KG1 (cell line): ENCODE data around the gene VWC2L.
A peak's percentile ranks its signal among the peaks of the same experiment; 100 is the strongest.

Source experiments
- DNase-seq: peaks from one replicate; lab custom pipeline; 2025; lab: John Stamatoyannopoulos, UW

VWC2L gene

DNA sequence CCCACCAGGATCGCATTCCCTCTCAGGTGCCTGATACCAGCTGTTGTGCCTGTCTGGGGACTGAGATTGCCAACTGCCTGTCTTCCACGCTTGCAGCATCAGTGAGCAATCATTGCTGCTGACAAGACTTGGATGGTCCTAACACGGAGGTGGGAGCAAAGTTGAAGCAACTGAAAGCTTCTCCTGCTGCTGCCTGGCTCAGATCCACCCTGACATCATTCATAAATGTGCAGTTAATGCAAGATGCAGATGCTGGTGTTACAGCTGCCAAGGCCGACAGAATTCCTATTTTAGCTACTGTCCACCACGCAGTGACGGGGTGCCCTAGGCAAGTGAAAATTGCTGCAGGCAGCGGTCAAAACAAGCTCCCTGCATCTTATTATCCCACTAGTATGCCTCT, 131.4 kb downstream of the VWC2L start:
- DNase-seq: no peak

DNA sequence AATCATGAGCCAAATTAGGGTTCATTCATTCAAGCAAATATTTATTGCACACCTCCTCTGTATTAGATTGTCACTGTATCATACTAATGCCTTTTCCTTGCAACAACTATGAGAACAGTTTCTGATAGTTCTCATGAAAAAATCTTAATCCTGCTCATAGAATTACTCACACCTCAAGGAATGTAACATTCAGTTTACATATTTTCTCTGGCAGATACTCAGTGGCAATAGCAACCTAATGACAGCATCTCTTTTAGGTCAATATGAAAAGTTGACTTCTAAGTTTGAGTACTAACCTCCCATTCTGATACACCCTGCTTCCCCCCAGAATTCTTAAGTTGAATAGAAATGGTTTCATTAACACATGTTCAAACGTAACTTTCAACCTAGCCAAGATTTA, 132.0 kb downstream of the VWC2L start:
- no peak for DNase-seq

DNA sequence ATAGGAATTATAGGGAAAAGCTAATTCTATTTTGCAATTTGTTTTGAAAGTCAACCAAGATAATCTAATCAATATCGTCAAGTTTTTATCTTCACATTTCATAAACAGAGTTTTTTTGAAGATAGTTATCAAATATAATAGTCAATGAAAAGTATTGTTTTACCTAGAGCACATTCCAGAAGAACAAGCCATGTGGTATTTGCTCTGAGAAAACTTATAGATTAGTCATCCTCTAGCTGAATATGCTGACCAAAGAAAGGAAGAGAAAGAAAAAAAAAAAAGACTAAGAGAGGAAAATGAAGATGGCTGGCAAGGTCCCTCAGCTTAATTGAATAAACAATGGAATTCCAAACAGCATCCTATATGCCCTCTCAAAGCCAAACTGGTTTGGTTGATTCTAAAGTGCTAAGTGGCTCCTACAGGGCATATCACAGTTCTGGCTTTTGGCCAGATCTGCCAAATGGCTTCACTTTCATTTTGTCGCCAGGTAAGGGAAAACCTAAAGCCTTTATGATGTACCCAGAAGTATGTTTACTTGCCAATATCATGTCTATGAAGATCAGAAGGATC, 132.6 kb downstream of the VWC2L start:
- DNase-seq: no peak

DNA sequence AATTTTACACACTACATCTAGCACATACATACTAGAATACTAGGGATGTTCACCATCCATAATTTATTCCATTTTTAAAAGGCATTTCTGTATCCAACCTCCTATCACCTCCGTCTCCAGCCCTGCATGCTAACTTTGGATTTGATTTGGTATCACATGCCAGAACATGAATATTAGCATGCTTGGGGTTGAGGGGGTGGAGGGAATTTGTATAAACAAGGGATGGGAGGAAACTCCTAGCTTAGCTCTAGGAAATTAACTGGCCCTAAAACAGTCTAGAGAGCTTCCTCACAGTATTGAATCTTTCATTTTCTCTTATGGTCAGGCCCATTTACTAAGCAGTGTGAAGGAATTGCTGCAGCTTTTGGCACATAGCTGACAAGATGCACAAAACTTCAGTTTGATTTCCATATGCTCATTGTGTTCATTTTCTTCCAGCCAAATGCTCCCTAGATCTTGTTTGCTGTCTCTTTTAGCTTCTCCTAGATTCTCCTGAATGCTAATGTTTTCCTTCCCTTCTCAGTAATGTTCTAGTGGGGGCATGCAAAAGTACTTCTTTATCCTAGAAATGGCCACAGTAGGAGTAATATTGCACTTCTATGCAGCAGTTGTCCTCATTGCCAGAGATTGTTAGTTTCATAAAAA, 135.2 kb downstream of the VWC2L start:
- DNase-seq: no peak

DNA sequence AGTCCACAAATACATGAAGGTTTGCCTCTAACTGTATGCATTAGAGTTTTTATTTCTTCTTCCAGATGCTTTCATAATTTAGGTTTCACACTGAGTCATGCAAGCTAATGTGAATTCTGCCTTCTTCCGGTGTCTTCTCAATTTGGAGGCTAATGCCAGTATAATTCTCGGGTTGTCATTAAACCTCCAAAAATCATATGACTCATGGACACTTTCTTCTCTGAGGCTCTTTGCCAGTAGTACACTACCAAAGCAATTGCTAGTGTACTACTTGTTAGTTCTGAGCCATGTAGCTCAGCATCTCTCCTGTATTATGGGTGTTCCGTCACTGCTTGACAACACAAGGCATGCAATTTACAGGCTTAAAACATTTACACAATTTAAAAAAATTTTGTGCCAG, 137.1 kb downstream of the VWC2L start:
- DNase-seq: no peak

DNA sequence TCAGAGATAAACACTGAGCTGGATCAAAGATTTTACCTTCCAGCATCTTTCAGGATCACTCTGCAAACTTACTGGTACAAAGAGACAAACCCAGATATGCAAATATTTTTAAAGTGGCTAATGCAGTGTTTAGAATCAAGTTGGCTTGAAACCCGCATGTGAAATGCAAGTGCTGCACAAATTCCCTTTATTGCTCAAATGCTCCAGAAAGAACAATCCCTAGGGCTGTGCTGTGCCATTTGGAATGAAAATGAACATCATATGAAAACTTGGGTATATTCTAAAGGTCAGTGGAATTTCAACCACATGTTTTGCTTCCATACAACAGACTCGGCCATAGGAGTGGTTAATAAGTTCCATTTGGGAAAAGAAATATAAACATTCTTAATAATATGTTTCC, 139.1 kb downstream of the VWC2L start:
- no peak for DNase-seq

DNA sequence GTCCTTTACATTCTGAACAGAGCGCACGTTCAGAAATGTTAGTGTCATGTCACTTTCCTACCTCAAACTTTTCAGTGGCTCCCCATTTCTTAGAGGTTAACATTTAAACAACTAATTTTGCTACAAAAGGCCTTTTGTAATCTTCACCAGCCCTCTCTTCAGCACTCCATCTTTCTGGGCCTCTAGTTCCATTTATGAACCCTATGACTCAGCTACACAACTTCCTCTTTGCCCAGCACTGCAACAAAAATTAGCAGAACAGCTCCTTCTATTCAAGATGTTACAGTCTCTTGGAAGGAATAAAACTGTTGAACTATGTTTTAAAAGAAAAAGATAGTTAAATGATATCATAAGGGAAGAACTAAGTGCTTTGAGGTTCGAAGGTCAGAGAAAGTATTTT, 139.9 kb downstream of the VWC2L start:
- peak; percentile 12 for DNase-seq

DNA sequence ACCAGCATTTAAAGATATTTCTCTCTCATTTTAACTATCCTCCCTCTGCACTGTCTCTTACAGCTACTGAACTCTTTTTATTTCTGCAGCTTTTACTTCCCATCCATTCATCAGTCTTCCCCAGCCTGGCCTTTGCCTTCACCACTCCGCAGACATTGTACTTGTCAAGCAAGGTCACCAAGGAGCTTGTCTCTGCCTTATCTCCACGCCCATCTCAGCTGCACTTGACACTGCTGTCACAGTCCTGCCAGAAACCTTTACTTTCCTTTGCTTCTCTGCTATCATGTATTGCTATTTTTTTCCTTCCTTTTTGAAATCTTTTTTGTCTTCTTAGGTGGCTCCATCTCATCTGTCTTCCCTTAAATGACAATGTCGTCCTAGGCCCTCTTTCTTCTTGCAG, 147.0 kb downstream of the VWC2L start:
- DNase-seq: no peak

DNA sequence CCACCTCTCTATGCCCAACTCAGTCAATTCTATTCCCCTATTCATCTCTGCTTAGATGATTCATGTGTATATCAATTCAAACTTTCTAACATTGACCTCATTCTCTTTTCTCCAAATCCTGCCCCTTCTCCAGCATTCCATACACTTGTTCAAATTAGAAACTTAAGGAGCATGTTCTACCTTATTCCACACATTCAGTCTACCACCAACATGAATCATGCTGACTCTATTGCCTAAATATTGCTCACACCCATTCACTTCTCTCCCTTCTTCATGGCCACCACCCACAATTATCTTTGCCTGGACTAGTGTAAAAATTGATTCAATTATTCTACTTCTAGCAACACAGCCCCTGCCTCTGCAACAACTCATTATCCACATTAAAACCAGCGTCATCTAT, 147.5 kb downstream of the VWC2L start:
- DNase-seq: no peak

DNA sequence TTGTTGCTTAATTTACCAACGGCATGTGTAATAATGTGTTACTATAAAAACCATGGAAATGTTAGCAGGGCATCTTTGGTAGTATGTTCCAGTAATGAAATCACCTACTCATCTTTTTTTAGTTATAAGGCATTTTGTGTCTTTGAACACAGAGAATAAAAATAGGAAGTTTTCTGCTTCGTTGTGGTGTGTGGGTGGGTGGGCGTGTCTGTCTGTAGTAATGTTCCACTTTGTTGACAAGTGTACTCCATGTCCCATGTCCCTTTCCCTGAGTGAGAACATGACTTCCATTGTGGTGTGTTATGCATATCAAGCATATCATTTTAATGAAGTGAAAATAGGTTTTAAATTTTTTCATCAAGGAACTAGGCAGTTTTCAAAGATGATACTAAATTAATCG, 149.3 kb downstream of the VWC2L start:
- no peak for DNase-seq

DNA sequence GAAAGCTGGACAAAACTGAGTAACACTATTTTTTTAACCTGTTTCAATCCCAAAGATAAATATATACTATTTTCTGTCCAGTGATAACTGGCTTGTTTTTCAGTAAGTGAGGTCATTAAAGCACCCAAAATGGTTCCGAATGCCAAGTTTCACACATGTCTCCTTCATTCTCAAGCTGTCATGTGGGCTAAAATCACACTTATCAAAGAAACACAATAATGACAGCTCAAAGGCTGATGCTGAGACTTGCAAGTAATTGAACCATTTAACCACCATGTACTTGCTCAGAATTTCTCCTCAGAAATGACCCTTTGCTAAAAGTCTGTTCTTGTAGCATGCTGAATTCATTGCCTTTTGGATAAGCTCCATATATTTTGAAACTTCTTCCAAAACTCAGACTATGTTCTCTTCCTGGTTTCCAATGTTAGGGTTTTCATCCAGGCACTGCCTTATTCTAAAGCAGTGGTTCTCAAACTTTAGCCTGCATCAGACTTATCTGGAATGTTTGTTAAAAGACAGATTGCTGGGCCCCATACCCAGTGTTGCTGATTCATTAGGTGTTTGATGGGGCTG, 149.8 kb downstream of the VWC2L start:
- no peak for DNase-seq

DNA sequence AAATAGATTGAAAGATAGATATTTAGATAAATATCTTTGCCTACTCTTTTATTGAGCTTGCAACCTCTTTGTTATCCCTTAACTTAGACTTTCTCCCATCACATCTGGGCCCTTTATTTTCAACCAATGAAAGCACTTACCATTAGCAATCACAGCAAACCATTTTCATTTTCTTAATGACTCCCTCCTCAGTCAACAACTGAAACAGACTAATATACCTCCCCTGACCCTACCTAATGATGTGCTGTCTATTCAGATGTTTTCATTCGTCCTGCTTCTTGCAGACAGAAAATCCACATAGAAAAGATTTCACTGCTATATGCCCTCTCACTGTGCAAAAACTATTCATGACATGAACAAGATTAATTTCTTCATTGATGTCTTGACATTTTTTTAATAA, 154.4 kb downstream of the VWC2L start:
- DNase-seq: no peak

DNA sequence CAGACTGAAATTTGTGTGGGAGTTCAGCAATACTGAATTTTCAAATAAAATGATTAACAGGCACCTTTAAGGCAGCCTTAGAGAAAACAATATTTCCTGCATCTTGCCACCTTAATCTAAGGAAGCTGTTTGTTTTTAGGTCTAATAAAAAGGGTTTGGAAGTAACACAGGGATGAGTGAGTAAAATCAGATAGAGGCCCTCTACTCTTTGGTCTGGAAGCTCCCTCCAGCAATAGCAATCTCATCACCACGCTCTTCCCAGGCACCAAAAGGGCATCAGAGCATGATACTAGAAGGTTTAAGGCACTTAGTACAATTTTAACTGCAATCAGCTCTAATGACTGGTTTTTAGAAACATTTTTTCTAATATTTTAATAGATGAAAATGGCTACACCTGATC, 155.6 kb downstream of the VWC2L start:
- no peak for DNase-seq

DNA sequence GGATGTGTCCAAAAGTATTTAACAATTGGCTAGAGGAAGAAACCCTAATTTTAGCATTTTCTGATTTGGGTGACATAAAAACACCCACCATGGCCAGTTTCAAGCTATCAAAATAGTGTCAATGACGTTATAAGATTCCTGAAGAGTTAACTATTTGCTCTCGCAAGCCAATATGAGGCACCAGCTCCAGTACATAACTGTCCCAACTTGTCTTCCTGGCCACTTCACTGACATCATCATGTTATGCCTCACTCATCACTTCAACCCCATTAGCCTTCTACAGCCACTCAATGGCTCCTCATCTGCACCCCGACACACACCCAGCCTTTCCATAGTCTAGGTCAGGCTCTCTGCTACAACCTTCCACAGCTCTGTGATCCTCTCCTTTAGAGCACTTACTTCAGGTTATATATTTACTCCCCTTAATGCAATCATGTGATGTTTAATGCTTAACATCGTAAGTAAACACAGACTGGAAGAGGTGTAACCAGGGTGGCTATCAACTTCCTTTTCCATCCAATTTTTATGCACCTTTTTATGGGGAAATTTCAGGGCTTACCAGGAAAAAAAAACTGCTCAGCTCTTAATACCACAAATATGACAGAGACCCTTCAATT, 158.7 kb downstream of the VWC2L start:
- DNase-seq: no peak

DNA sequence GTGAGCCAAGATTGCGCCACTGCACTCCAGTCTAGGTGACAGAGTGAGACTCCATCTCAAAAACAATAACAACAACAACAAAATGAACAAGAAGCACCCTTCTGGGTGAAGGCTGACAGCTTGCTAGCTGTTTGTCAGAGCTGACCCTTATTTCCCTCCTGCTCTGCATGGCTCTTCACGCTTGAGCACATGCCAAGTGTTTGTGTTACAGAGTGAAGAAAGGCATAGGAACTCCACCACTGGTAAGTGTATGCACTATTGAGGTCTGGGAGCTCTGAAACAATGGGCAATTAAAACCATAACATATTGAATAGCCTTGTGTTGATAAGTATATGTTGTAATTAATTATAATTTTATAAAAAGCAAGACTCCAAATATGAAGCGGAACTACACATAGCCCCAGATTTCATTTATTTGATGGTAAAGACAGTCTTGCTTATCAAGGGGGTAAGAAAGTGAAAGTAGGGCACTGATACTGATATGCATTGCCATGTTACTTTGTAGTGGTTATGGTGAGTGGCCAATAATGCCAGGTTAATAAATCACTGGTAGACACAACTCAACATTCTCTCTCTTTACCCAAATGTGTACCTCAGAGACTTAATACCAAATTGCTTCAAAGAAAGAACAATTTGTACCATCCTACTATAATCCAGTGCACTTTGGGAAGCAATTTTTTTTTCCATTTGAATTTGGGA, 163.4 kb downstream of the VWC2L start:
- DNase-seq: no peak

DNA sequence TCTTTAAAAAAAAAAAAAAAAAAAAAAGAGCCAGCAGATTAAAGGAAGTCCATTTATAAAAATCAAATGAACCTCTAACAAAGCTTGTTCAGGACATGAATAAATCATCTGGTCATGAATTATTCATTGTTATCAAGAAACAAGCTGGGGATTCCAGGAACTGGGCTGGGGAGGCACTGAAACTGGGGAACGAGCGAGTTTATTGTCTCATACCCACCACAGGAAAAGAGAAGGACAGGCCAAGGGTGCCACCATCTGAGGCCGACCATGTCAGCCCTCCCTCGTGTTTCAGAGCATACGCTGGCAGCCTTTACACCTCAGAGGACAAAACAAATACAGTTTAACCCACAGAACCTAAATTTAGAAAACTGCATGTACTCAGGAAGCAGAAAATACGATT, 164.2 kb downstream of the VWC2L start:
- DNase-seq: peak; percentile 2

DNA sequence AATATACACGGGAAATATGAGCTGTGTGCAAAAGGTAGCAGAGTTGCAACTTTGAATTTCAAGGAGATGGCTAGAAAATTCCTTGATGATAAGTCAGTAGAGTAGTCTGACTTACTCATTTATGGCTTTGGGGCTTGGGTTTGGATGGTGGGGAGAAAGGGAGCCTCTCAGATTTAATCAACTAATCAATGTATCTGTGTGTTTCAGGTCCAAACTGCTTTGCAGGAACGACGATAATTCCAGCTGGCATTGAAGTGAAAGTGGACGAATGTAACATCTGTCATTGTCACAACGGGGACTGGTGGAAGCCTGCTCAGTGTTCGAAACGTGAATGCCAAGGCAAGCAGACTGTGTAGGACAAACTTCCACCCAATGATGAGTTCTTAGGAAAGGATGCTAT, 164.6 kb downstream of the VWC2L start:
- no peak for DNase-seq

DNA sequence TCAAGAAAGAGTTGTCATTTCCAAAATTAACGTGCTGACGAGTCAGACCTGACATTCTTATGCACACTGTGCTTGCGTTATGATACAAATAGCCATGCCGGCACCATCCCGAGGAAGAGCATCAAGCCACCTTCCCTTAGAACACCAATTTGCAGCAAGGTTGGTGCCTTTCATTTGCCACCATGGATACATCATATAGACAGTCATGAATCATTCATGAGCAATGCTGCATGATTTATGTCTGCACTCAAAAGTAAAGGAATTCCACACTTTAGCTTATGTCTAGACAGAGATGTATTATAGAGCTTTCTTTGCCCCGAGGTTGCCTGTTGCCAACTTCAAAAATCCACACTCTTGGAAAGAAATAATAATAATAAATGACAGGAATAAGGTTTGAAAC, 166.9 kb downstream of the VWC2L start:
- DNase-seq: no peak

DNA sequence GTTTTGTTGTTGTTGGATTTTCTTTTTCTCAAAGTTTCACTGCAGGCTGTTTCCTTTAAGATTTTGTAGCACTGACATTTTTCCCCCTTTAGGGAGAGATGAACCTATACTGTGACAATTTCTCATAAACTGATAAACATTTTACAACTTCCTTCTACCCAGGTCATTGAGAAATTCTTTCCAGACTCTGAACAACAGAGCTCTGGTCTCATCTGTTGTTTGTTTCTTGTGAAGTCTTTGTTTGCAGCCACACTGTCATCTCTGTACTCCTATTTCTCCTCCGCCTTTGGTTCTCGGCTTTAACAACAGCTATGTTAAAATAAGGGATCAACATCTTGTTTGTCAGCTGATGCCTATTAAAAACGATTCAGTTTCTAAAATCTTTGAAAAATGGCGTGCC, 167.6 kb downstream of the VWC2L start:
- no peak for DNase-seq

DNA sequence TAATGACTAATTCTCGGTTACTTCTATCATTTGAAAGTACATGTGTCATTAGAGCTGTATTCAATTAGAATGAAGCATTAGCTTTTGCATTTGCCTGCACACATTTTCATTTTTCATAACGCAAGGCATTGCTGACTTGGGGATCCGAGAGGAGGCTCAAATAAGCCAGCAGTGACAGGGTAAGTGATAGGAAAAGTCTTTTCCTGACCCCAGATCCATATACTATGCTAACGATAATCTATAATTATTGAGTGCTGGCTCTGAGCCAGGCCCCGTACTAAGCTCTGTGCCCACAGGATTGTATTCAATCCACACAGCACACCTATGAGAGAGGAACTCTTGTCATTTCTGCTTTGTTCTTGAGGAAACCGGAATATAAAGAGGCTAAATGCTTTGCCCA, 168.2 kb downstream of the VWC2L start:
- DNase-seq: no peak

DNA sequence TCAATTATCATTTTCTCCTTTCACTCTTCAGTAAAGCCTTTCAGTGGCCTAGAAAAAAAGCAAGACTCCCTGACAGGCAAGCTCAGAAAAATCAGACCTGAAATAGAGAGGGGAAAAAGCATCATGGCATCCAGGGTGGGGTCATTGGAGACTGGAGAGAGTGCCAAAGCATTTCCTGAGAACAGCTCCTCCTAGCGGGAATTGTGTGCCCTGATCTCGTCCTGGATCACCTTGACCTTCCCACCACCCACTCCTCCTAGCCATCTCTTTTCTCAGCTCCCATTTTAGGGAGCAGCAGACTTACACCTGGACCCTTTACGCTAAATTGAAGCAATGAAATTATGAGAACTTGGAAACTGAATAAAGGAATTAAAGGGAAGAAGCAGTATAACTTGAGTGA, 176.6 kb downstream of the VWC2L start:
- DNase-seq: no peak

DNA sequence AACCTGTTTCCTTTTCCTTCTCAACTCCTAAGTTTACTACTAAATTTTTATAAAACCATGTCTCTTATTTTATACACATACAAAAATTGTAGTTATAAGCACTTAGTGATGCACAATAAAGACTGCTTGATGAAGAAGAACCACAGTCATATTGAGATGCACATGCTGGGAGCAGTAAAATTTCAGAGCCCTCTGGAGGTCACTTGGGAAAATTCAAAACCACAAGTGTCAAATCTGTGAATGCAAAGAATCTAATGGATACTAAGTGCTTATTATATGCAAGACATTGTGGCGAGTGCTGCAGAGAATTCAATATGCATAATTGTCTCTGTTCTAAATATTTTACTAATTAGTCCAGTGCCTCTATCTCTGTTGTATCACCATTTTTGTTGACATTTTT, 180.5 kb downstream of the VWC2L start:
- DNase-seq: no peak

DNA sequence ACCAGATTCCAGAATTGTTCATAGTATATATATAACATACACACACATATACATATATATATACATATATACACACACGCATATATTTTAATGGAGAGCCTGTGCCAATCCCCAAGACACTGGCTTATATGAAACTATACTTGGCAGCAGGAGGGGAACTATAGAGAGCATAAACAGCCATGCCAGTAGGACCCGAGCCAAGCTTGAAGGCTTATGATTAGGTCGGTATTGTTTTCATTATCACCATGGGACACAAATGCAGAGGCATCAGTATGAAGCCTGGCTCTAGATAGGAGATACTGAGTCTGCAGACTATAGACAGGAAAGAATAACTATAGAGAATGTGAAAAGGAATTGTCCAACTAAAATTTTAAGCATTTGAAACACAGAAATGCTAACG, 181.2 kb downstream of the VWC2L start:
- no peak for DNase-seq
